HepG2 (cell line): Measurements from ENCODE around the gene TAL2.

Experiments
- CEBPZ ChIP-seq: IDR thresholded peaks from 2 replicates; pipeline ENCODE4 v1.6.1; 2012; ENCODE audit warnings: low read length, improper control_type of control experiment
- CTCF ChIP-seq: sonication (generic); formaldehyde crosslinking; IDR thresholded peaks from 2 replicates; pipeline ENCODE4 v1.5.0; 2020; ENCODE audit warnings: mild to moderate bottlenecking, missing genetic modification reagents, moderate library complexity
- GABPA ChIP-seq, 2 experiments: IDR thresholded peaks; 2 replicates each; pipeline ENCODE4 v1.6.1; 2011 to 2016; ENCODE audit warnings: low read depth in 2 of 2, low read length in 1 of 2, missing biosample characterization in 1 of 2, missing genetic modification characterization in 1 of 2
- RNF2 ChIP-seq: fragments of 450-650 bp; conservative IDR thresholded peaks from 2 replicates; pipeline ENCODE4 v1.6.1; 2016; ENCODE audit warnings: low read depth
- USF2 ChIP-seq, 2 experiments: sonication (generic) in 1 of 2; formaldehyde crosslinking in 1 of 2; IDR thresholded peaks; 2 replicates each; pipeline versions ENCODE4 v1.5.1 to v1.6.1; 2011 to 2020; ENCODE audit warnings: borderline replicate concordance in 1 of 2, low read depth in 1 of 2, low read length in 1 of 2, mild to moderate bottlenecking in 1 of 2, missing genetic modification reagents in 1 of 2, moderate library complexity in 1 of 2

- TF ChIP-seq RNF2 (no peak), CEBPZ (no peak), USF2 (IDR thresholded peaks at IDR 0.05; ENCODE audit: low read depth, low read length) (no peak), USF2 (CRISPR knock-in tag; IDR thresholded peaks at IDR 0.05; ENCODE audit: borderline replicate concordance) (no peak), CTCF (CRISPR knock-in tag) (no peak), GABPA (IDR thresholded peaks at IDR 0.05; ENCODE audit: low read depth, low read length) (no peak), GABPA (CRISPR knock-in tag; IDR thresholded peaks at IDR 0.05; ENCODE audit: low read depth) (no peak)
These were observed 22.3 kb upstream of the TAL2 start for GRCh38 chr9:105639936-105640335.
